Adrenal gland (tissue), 12 donors: ENCODE data around the gene MTHFD1L. TPM values are rescaled to one million over a fixed set of nuclear protein-coding genes. Genes with fewer than 3 reads are reported as not detected.

Experiments used
- DNase-seq, 7 donors: peaks; one replicate each; pipeline ENCODE4 v3.0.0-alpha.2; 2019 to 2020
- H3K27ac ChIP-seq, 5 donors: fragments of 200-600 bp; sonication (generic) in 4 of 5; 1 replicate in 3 of 5; 2 replicates in 2 of 5; pipeline versions ENCODE4 v1.5.1 to v1.8.0; 2016 to 2020; ENCODE audit warnings: mild to moderate bottlenecking in 1 of 5
- H3K27me3 ChIP-seq: fragments of 200-600 bp; 2 replicates; pipeline ENCODE4 v1.8.0; 2021
- H3K36me3 ChIP-seq, 2 donors: fragments of 200-600 bp; replicated peaks in 1 of 2; 1 replicate in 1 of 2; 2 replicates in 1 of 2; pipeline versions ENCODE4 v1.5.1 to v1.8.0; 2018 to 2022
- H3K4me1 ChIP-seq, 2 donors: fragments of 200-600 bp; replicated peaks in 1 of 2; 1 replicate in 1 of 2; 2 replicates in 1 of 2; pipeline versions ENCODE4 v1.5.1 to v1.8.0; 2018 to 2021
- H3K4me3 ChIP-seq, 4 donors: fragments of 200-600 bp; sonication (generic) in 3 of 4; one replicate each; pipeline ENCODE4 v1.5.1; 2016 to 2018
- H3K9me3 ChIP-seq, 3 donors: fragments of 200-600 bp; sonication (generic) in 1 of 3; replicated peaks in 1 of 3; 1 replicate in 2 of 3; 2 replicates in 1 of 3; pipeline versions ENCODE4 v1.5.1 to v1.8.0; 2016 to 2021
- POLR2A ChIP-seq, 2 donors: fragments of 450-650 bp; IDR thresholded peaks; one replicate each; pipeline ENCODE4 v1.6.1; 2017; ENCODE audit warnings: antibody characterized with exemption in 2 of 2, mild to moderate bottlenecking in 2 of 2, moderate library complexity in 1 of 2
- WGBS, 4 donors: extraction: QIAGEN DNeasy Blood & Tissue Kit in 2 of 4; methylation state at CpG; one replicate each; pipeline versions ENCODE4 v1.1.5 to v1.1.7; 2013 to 2017; 5-methylcytosine and 5-hydroxymethylcytosine counted together
- intact Hi-C, 2 donors: fragments of 100-400 bp; cut with DNase I; formaldehyde crosslinking; loops; one replicate each; pipeline versions ENCODE4 v1.14.1 to v1.15.0; 2022 to 2023
- polyA plus RNA-seq, 3 donors: library from polyadenylated mRNA; stranded (reverse); fragments of 200-250 nt in 2 of 3; fragments of 350-450 nt in 1 of 3; fragmentation: Illumina TruSeq in 1 of 3; extraction: RNeasy Lipid Tissue Mini Kit (QIAGEN cat#74804) in 1 of 3; gene quantifications; one replicate each; pipeline ENCODE4 v1.2.3, GENCODE V29; 2013 to 2014
- total RNA-seq, 9 donors: library from RNA; depleted of rRNA in 4 of 9; stranded (reverse); fragments of >200 nt in 4 of 9; fragments of 120-200 nt in 1 of 9; fragmentation: NEBNext Ultra II Directional in 1 of 9; extraction: Animal tissue kit (Norgen Biotek cat#: 25700) in 1 of 9; gene quantifications; one replicate each; pipeline versions ENCODE4 v1.1.0 to v1.2.4, GENCODE V29; 2013 to 2023
- TF ChIP-seq, protein P1 (sequence below), 6 experiments: fragments of 450-650 bp in 4 of 6; fragments of 200-600 bp in 2 of 6; sonication (generic) in 1 of 6; IDR thresholded peaks; 1 replicate in 5 of 6; 2 replicates in 1 of 6; pipeline versions ENCODE4 v1.5.1 to v1.8.0; 2016 to 2021; ENCODE audit warnings: antibody characterized with exemption in 6 of 6, mild to moderate bottlenecking in 2 of 6, moderate library complexity in 1 of 6
- donor health status: healthy with polysubstance abuse.
- donor health status: Bipolar disorder and iron deficiency.
- donor health status: DM: yes; HTN: yes; CAD: no.
- donor health status: DM: no; HTN: no; CAD: no.
- donor health status: DM: no; HTN: no; CAD: no.
- donor health status: DM: yes; HTN: yes; CAD: no.

Gene MTHFD1L
- total and polyA plus RNA-seq, 12 donors: 8.5 to 28.8 (median 18.1) TPM

DNA sequence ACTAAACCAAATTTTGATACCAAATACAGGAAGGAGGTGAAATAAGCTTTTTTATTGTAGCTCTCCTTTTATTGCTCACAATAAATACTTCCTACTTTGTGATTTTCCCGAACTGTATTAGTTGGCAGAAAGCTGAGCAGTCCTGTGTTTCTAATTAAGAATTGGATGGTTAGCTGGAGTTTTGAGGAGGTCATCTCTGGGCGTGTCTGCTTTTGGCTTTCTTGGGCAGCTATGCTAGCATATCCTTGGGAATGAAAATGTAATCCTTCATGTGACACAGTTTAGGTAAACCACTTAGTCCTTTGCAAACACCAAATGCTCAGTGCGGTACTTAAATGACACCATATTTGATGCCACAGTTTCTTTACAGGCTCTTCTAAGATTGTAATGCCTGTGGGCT, 67.5 kb downstream of the MTHFD1L start:
- peaks cover 0 to 4% of the 10 kb centered on the region in 2 donors for H3K36me3 ChIP-seq
- no peaks in the 10 kb centered on the region for H3K4me1 ChIP-seq
- no peaks in the 10 kb centered on the region for H3K9me3 ChIP-seq
- no peak overlapping the region for H3K4me3 ChIP-seq
- H3K27ac ChIP-seq: no peak overlapping the region
- WGBS, 4 donors: 68 to 93% (median 80%) methylated on average over 3 of the region's 3 CpGs
- H3K27me3 ChIP-seq: no peaks in the 10 kb centered on the region
- intact Hi-C loops: no loop called here
- no peak for TF ChIP-seq POLR2A (IDR thresholded peaks at IDR 0.05)
- TF ChIP-seq, protein P1, sequence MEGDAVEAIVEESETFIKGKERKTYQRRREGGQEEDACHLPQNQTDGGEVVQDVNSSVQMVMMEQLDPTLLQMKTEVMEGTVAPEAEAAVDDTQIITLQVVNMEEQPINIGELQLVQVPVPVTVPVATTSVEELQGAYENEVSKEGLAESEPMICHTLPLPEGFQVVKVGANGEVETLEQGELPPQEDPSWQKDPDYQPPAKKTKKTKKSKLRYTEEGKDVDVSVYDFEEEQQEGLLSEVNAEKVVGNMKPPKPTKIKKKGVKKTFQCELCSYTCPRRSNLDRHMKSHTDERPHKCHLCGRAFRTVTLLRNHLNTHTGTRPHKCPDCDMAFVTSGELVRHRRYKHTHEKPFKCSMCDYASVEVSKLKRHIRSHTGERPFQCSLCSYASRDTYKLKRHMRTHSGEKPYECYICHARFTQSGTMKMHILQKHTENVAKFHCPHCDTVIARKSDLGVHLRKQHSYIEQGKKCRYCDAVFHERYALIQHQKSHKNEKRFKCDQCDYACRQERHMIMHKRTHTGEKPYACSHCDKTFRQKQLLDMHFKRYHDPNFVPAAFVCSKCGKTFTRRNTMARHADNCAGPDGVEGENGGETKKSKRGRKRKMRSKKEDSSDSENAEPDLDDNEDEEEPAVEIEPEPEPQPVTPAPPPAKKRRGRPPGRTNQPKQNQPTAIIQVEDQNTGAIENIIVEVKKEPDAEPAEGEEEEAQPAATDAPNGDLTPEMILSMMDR (IDR thresholded peaks at IDR 0.05): no peak
- no peak for DNase-seq

DNA sequence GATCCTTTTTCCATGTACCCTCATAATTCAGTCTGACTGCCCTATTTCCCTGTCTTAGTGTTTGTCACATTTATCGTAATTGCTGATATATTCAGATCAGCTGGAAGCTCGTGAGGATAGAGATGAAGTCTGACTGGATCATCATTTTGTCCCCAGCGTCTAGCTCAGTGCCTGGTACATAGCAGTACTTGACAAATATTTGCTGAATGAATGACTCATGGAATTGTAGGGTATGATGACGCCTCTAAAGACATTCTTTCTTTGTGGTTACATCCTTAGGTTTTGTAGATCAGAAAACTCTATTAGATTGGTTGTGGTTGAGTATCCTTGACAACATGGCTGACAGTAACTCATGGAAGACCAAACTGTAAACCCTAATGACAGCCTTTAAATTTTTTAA, 68.9 kb downstream of the MTHFD1L start:
- H3K27me3 ChIP-seq: no peaks in the 10 kb centered on the region
- H3K4me3 ChIP-seq: no peak overlapping the region
- no peaks in the 10 kb centered on the region for H3K9me3 ChIP-seq
- 98 to 100% (median 100%) methylated on average over 4 of the region's 4 CpGs for WGBS, 4 donors
- no peak overlapping the region for H3K27ac ChIP-seq
- DNase-seq: no peak
- intact Hi-C loops: no loop called here
- TF ChIP-seq, protein P1 (IDR thresholded peaks at IDR 0.05): no peak
- TF ChIP-seq POLR2A (IDR thresholded peaks at IDR 0.05): no peak
- peaks cover 0 to 4% of the 10 kb centered on the region in 2 donors for H3K36me3 ChIP-seq
- H3K4me1 ChIP-seq: no peaks in the 10 kb centered on the region

DNA sequence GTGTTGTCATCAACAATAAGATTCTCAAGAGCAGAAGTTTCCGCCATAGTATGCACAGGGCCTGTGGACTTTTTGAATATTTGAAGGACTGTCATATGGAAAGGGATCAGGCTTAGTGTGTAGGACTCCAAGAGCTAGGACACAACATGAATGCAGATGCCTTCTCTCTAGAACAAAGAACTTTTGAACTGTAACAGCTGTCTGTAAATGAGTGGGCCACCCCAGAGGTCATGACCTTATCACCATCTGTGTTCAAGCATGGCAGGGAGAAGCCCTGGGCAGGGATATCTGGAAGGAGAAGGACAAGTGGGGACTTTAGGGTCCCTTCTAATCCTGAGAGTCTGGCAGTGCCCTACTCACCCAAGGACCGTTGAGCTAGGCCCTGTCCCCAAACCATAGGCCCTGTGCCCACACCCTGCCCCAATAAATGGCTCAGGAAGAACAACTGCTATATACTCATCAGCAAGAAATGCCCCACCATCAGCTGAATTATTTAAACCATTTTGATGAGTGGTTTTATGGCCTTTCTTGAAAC, 70.6 kb downstream of the MTHFD1L start:
- no peak overlapping the region for H3K27ac ChIP-seq
- TF ChIP-seq, protein P1 (IDR thresholded peaks at IDR 0.05): no peak
- TF ChIP-seq POLR2A (IDR thresholded peaks at IDR 0.05): no peak
- peaks cover 0 to 4% of the 10 kb centered on the region in 2 donors for H3K36me3 ChIP-seq
- no peak overlapping the region for H3K4me3 ChIP-seq
- DNase-seq: no peak
- no peaks in the 10 kb centered on the region for H3K4me1 ChIP-seq
- intact Hi-C loops: no loop called here
- H3K27me3 ChIP-seq: no peaks in the 10 kb centered on the region
- 95 to 99% (median 98%) methylated on average over 2 of the region's 2 CpGs for WGBS, 4 donors
- H3K9me3 ChIP-seq: no peaks in the 10 kb centered on the region

DNA sequence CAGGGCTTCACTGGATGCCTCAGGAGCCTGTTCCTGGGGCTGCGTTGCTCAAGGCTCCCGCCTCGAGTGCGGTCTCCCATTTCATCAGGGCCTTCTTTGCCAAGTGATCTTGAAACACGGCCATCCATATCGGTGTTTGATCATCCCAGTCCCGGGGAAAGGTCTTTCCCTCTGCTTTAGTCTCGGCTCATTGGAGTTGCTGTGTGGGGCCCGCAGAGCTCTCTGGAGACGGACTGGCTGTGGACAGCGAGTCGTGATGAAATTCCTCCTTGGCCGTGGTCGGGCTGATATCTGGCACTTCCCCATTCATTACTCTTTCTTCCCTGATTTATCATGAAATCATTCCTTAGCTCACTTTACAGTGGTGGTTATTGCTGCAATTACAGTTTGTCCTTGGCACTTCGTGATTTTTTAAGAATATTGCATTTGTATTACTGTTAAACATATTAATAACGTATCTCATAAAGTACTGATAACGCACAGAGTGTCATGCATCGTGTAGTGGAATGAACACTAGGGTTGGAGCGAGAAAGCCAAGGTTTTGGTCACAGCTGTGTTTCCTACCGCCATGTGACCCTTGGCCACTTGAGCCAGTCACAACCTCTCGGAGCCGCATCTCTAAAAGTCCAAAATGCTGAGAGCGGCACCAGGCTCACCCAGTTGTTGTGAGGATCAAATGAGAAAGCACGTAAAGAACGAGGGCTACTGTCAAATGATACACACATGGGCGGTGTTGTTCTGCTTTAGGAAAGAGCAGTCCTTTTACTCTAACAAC, 71.8 kb downstream of the MTHFD1L start:
- Histone ChIP-seq H3K9me3 (no peaks in the 10 kb centered on the region), H3K36me3 (no peaks in the 10 kb centered on the region), H3K4me1 (no peaks in the 10 kb centered on the region), H3K27ac (no peak overlapping the region), H3K27me3 (no peaks in the 10 kb centered on the region), H3K4me3 (no peak overlapping the region)
- TF ChIP-seq POLR2A (IDR thresholded peaks at IDR 0.05): no peak
- TF ChIP-seq, protein P1 (IDR thresholded peaks at IDR 0.05): no peak
- intact Hi-C loops: no loop called here
- WGBS, 4 donors: 86 to 94% (median 87%) methylated on average over 26 of the region's 26 CpGs
- no peak for DNase-seq
